H1 (cell line): ENCODE results near the gene SGK1. TPM values are rescaled to one million over a fixed set of nuclear protein-coding genes. Genes with fewer than 3 reads are reported as not detected.

ENCODE experiments used
- ASH2L ChIP-seq: fragments of 200-600, 300-600 bp; sonication (generic); IDR thresholded peaks from one replicate; pipeline ENCODE4 v1.7.1; 2017; ENCODE audit warnings: low read length
- ATF3 ChIP-seq: IDR thresholded peaks from 2 replicates; pipeline ENCODE4 v1.6.1; 2011; ENCODE audit warnings: low read depth, mild to moderate bottlenecking, low read length; ENCODE audit not compliant: insufficient read depth
- CTCF ChIP-seq, 3 experiments: IDR thresholded peaks; 1 replicate in 2 of 3; 2 replicates in 1 of 3; pipeline versions ENCODE4 v1.5.1 to v1.6.1; 2011; ENCODE audit warnings: low read length in 3 of 3, mild to moderate bottlenecking in 3 of 3, inconsistent platforms in 2 of 3, low read depth in 1 of 3, moderate library complexity in 1 of 3; ENCODE audit not compliant: insufficient read depth in 1 of 3; ENCODE audit errors: control extremely low read depth in 1 of 3
- GABPA ChIP-seq: IDR thresholded peaks from 2 replicates; pipeline ENCODE4 v1.6.1; 2011; ENCODE audit warnings: mild to moderate bottlenecking, low read length, moderate library complexity, borderline replicate concordance; ENCODE audit not compliant: insufficient read depth
- RFX5 ChIP-seq: IDR thresholded peaks from 2 replicates; pipeline ENCODE4 v1.6.1; 2011; ENCODE audit warnings: low read depth, low read length, improper control_type of control experiment, borderline replicate concordance
- SAP30 ChIP-seq: fragments of 300-600 bp; sonication (generic); IDR thresholded peaks from 2 replicates; pipeline ENCODE4 v1.7.1; 2012; ENCODE audit warnings: low read length, moderate library complexity, mild to moderate bottlenecking, inconsistent platforms; ENCODE audit not compliant: insufficient read depth, insufficient replicate concordance
- SUZ12 ChIP-seq: fragments of 200-600 bp; sonication (generic); IDR thresholded peaks from 2 replicates; pipeline ENCODE4 v1.6.1; 2012; ENCODE audit warnings: mild to moderate bottlenecking, inconsistent platforms, low read length, moderate library complexity, mixed read lengths
- polyA plus RNA-seq, 7 experiments: library from polyadenylated mRNA; depleted of rRNA in 3 of 7; stranded (reverse) in 5 of 7; unstranded in 2 of 7; fragments of >200 nt in 5 of 7; fragments of 200-250 nt in 2 of 7; gene quantifications; 1 replicate in 5 of 7; 2 replicates in 1 of 7; 4 replicates in 1 of 7; pipeline versions ENCODE4 v1.2.1 to v1.2.3, GENCODE V29; 2011 to 2013; ENCODE audit warnings: missing spikeins in 2 of 7, mixed read lengths in 2 of 7
- total RNA-seq: library from RNA; stranded (reverse); fragmentation: NEBNext Ultra II Directional; extraction: Animal tissue kit (Norgen Biotek cat#: 25700); gene quantifications from 2 replicates; pipeline ENCODE4 v1.2.1, GENCODE V29; 2021

Gene SGK1
- total and polyA plus RNA-seq, 2 of the 8 experiments (the other 6 are each of a cell fraction or from before 2014, with no cell fraction given): 14.5 to 18.4 TPM

- TF ChIP-seq SUZ12 (no peak), ATF3 (no peak), ASH2L (no peak), SAP30 (no peak), CTCF (IDR thresholded peaks at IDR 0.05; ENCODE audit: control extremely low read depth in 1 of 3, insufficient read depth in 1 of 3, low read depth in 1 of 3, low read length in 3 of 3) (no peak), RFX5 (no peak), GABPA (no peak)
Measured at GRCh38 chr6:134168590-134169208, 149.2 kb downstream of the SGK1 start (continued).
